PFSK-1 (cell line): ENCODE data around the gene SLC12A4.

Experiments used
- FOXP2 ChIP-seq: optimal IDR thresholded peaks from 2 replicates; pipeline ENCODE3; 2011; ENCODE audit warnings: borderline replicate concordance, control low read depth, inconsistent platforms; ENCODE audit not compliant: insufficient read depth; ENCODE audit errors: extremely low read length, extremely low read depth
- POLR2AphosphoS5 ChIP-seq: IDR thresholded peaks from 2 replicates; pipeline ENCODE4 v1.6.1; 2012; ENCODE audit warnings: low read depth, mild to moderate bottlenecking, control low read depth, low read length, moderate library complexity
- SIN3A ChIP-seq: IDR thresholded peaks from 2 replicates; pipeline ENCODE4 v1.6.1; 2012; ENCODE audit warnings: mild to moderate bottlenecking, low read length, moderate library complexity, borderline replicate concordance; ENCODE audit not compliant: insufficient read depth
- TAF1 ChIP-seq: IDR thresholded peaks from 2 replicates; pipeline ENCODE4 v1.6.1; 2012; ENCODE audit warnings: low read length, control low read depth, borderline replicate concordance; ENCODE audit not compliant: insufficient read depth
- TF ChIP-seq, protein P1 (sequence below), 2 experiments: IDR thresholded peaks; 2 replicates each; pipeline versions ENCODE4 v1.6.1 to v1.8.0; 2011 to 2012; ENCODE audit warnings: low read depth in 2 of 2, low read length in 2 of 2, control low read depth in 1 of 2, inconsistent platforms in 1 of 2, mild to moderate bottlenecking in 1 of 2, moderate library complexity in 1 of 2; ENCODE audit not compliant: insufficient read depth in 1 of 2

Gene SLC12A4

GRCh38 chr16:68005211-68005610 lies 36.8 kb upstream of the SLC12A4 start:
- no peak for TF ChIP-seq TAF1
- TF ChIP-seq POLR2AphosphoS5, result no peak
- no peak for TF ChIP-seq FOXP2
- no peak for TF ChIP-seq SIN3A
- TF ChIP-seq, protein P1, sequence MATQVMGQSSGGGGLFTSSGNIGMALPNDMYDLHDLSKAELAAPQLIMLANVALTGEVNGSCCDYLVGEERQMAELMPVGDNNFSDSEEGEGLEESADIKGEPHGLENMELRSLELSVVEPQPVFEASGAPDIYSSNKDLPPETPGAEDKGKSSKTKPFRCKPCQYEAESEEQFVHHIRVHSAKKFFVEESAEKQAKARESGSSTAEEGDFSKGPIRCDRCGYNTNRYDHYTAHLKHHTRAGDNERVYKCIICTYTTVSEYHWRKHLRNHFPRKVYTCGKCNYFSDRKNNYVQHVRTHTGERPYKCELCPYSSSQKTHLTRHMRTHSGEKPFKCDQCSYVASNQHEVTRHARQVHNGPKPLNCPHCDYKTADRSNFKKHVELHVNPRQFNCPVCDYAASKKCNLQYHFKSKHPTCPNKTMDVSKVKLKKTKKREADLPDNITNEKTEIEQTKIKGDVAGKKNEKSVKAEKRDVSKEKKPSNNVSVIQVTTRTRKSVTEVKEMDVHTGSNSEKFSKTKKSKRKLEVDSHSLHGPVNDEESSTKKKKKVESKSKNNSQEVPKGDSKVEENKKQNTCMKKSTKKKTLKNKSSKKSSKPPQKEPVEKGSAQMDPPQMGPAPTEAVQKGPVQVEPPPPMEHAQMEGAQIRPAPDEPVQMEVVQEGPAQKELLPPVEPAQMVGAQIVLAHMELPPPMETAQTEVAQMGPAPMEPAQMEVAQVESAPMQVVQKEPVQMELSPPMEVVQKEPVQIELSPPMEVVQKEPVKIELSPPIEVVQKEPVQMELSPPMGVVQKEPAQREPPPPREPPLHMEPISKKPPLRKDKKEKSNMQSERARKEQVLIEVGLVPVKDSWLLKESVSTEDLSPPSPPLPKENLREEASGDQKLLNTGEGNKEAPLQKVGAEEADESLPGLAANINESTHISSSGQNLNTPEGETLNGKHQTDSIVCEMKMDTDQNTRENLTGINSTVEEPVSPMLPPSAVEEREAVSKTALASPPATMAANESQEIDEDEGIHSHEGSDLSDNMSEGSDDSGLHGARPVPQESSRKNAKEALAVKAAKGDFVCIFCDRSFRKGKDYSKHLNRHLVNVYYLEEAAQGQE (IDR thresholded peaks at IDR 0.05; ENCODE audit: insufficient read depth in 1 of 2, low read depth in 2 of 2, low read length in 2 of 2), result no peak

GRCh38 chr16:68003031-68003430 lies 34.6 kb upstream of the SLC12A4 start:
- TF ChIP-seq TAF1, result no peak
- TF ChIP-seq SIN3A, result no peak
- TF ChIP-seq FOXP2, result no peak
- no peak for TF ChIP-seq POLR2AphosphoS5
- TF ChIP-seq, protein P1 (IDR thresholded peaks at IDR 0.05; ENCODE audit: insufficient read depth in 1 of 2, low read depth in 2 of 2, low read length in 2 of 2), result no peak

DNA sequence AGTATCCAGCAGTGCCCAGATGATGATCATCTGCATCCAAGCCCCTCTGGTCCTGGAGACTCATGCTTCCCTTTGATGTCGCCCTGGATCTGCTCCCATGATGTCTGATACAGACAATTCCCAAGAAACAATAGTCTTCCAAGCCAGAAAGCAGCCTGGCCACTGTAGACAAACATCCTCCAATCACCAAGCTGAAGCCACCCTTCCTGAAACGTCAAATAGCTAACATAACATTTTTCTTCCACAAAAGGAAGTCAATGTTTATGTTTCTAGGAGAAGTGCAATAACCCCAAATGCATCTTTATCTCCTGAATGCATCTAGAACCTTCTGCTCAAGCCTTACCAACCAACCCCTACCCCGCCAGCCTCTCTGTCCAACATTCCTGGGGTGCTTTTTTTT lies 32.0 kb upstream of the SLC12A4 start:
- TF ChIP-seq, protein P1 (IDR thresholded peaks at IDR 0.05; ENCODE audit: insufficient read depth in 1 of 2, low read depth in 2 of 2, low read length in 2 of 2), result no peak
- TF ChIP-seq FOXP2 (no peak), SIN3A (no peak), POLR2AphosphoS5 (no peak), TAF1 (no peak)

- TF ChIP-seq TAF1 (no peak), SIN3A (no peak), FOXP2 (no peak), POLR2AphosphoS5 (no peak)
- TF ChIP-seq, protein P1 (IDR thresholded peaks at IDR 0.05; ENCODE audit: insufficient read depth in 1 of 2, low read depth in 2 of 2, low read length in 2 of 2), result no peak
Measured at GRCh38 chr16:67999985-68000384, 31.5 kb upstream of the SLC12A4 start.
